Vagina (tissue), 2 donors: Measurements from ENCODE around the gene C1D. TPM values are rescaled to one million over a fixed set of nuclear protein-coding genes. Genes with fewer than 3 reads are reported as not detected.
"Not testable (repeated sequence)": the region's sequence is repeated elsewhere in the genome, so short reads cannot be mapped to it uniquely, and the experiment has no call there.

Experiments used
- DNase-seq, 2 donors: peaks; one replicate each; pipeline ENCODE4 v3.0.0-alpha.2; 2017; ENCODE audit errors: extremely low spot score in 2 of 2
- H3K27ac ChIP-seq: fragments of 200-600 bp; sonication (generic); one replicate; pipeline ENCODE4 v1.5.1; 2019
- H3K27me3 ChIP-seq: fragments of 200-600 bp; sonication (generic); one replicate; pipeline ENCODE4 v1.5.1; 2019
- H3K36me3 ChIP-seq, 2 donors: fragments of 200-600 bp; sonication (generic); one replicate each; pipeline ENCODE4 v1.5.1; 2017 to 2019
- H3K4me1 ChIP-seq: fragments of 200-600 bp; sonication (generic); one replicate; pipeline ENCODE4 v1.5.1; 2019
- H3K4me3 ChIP-seq, 2 donors: fragments of 200-600 bp; sonication (generic); 1 replicate in 1 of 2; 2 replicates in 1 of 2; pipeline ENCODE4 v1.5.1; 2016 to 2019
- H3K9me3 ChIP-seq: fragments of 200-600 bp; sonication (generic); one replicate; pipeline ENCODE4 v1.5.1; 2019
- POLR2A ChIP-seq, 2 donors: fragments of 450-650 bp; IDR thresholded peaks; one replicate each; pipeline ENCODE4 v1.6.1; 2017; ENCODE audit warnings: antibody characterized with exemption in 2 of 2, mild to moderate bottlenecking in 2 of 2, moderate library complexity in 2 of 2
- POLR2AphosphoS5 ChIP-seq, 2 donors: sonication (generic); formaldehyde crosslinking; IDR thresholded peaks; one replicate each; pipeline ENCODE4 v1.9.0; 2017; ENCODE audit warnings: antibody characterized with exemption in 2 of 2, mild to moderate bottlenecking in 2 of 2, low read depth in 1 of 2; ENCODE audit not compliant: insufficient read depth in 1 of 2
- intact Hi-C: fragments of 100-400 bp; cut with DNase I; formaldehyde crosslinking; loops from one replicate; pipeline ENCODE4 v1.15.1; 2023
- total RNA-seq: library from RNA; depleted of rRNA; stranded (reverse); fragments of >200 nt; gene quantifications from one replicate; pipeline ENCODE4 v1.2.3, GENCODE V29; 2016
- TF ChIP-seq, protein P1 (sequence below), 3 experiments: fragments of 450-650 bp in 2 of 3; fragments of 200-600 bp in 1 of 3; sonication (generic) in 1 of 3; IDR thresholded peaks; one replicate each; pipeline ENCODE4 v1.5.1; 2017 to 2019; ENCODE audit warnings: antibody characterized with exemption in 3 of 3, mild to moderate bottlenecking in 2 of 3, moderate library complexity in 2 of 3

Gene C1D
- total RNA-seq, 1 donor from 2014 or later, result 21.9 TPM

DNA sequence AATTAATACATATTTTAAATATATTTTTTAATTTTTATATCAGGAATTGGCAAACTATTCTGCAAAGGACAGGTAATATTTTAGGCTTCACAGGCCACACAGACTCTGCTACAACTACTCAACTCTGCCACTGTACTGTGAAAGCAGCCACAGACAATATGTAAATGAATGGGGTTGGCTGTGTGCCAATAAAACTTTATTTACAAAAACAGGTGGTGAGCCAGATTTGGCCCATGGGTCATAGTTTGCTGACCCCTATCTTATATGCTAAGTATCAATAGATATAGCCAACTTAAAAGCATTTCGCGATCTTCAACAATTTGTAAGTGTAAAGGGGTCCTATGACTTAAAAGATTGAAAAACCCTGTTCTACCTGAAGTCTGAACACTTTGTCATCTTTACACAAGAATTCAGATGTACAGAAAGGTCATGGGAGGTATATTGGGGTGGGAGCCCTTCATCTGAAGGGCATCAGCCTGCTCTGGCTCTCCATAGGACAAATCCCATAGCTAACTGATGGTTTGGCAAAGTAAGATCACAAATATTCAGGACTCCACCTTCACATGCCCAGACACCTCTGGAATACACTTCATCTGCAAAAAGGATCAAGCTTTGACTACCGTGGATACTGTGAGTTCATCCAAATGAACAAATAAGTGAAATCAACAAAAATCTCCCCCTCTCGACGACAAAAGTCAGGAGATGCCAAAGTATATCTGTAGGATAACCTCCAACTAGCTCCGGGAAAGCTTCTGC, 65.9 kb downstream of the C1D start:
- Histone ChIP-seq H3K4me3 (no peak overlapping the region), H3K9me3 (no peaks in the 10 kb centered on the region), H3K27ac (no peak overlapping the region), H3K36me3 (no peaks in the 10 kb centered on the region), H3K4me1 (peaks cover 6% of the 10 kb centered on the region), H3K27me3 (no peaks in the 10 kb centered on the region)
- intact Hi-C loops, result no loop called here
- no peak for DNase-seq
- no peak for TF ChIP-seq POLR2AphosphoS5 (IDR thresholded peaks at IDR 0.05; ENCODE audit: insufficient read depth in 1 of 2, low read depth in 1 of 2)
- TF ChIP-seq, protein P1, sequence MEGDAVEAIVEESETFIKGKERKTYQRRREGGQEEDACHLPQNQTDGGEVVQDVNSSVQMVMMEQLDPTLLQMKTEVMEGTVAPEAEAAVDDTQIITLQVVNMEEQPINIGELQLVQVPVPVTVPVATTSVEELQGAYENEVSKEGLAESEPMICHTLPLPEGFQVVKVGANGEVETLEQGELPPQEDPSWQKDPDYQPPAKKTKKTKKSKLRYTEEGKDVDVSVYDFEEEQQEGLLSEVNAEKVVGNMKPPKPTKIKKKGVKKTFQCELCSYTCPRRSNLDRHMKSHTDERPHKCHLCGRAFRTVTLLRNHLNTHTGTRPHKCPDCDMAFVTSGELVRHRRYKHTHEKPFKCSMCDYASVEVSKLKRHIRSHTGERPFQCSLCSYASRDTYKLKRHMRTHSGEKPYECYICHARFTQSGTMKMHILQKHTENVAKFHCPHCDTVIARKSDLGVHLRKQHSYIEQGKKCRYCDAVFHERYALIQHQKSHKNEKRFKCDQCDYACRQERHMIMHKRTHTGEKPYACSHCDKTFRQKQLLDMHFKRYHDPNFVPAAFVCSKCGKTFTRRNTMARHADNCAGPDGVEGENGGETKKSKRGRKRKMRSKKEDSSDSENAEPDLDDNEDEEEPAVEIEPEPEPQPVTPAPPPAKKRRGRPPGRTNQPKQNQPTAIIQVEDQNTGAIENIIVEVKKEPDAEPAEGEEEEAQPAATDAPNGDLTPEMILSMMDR (IDR thresholded peaks at IDR 0.05), result no peak
- no peak for TF ChIP-seq POLR2A (IDR thresholded peaks at IDR 0.05)

DNA sequence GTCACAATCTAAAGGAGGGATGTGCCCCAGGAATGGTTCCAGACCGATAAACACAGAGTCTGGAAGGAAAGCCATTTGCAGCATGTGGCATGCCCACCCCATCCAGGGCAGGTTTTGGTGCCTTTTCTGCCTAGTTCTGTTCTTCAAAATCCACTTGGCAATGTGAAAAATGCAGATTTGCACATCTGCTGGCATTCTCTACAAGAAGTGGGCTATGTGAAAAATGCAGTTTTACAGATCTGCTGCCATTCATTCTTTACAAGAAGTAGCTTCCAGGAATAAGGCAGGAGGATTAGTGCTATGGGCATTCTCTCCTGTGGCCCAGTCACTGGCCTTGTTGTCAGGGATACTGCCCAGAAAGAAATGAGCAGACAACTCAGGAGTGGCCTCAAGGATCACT, 68.1 kb downstream of the C1D start:
- TF ChIP-seq, protein P1 (IDR thresholded peaks at IDR 0.05), result no peak
- TF ChIP-seq POLR2A (IDR thresholded peaks at IDR 0.05), result no peak
- no peak for TF ChIP-seq POLR2AphosphoS5 (IDR thresholded peaks at IDR 0.05; ENCODE audit: insufficient read depth in 1 of 2, low read depth in 1 of 2)
- Histone ChIP-seq H3K9me3 (no peaks in the 10 kb centered on the region), H3K4me1 (peaks cover 6% of the 10 kb centered on the region), H3K36me3 (no peaks in the 10 kb centered on the region), H3K4me3 (no peak overlapping the region), H3K27me3 (no peaks in the 10 kb centered on the region), H3K27ac (no peak overlapping the region)
- intact Hi-C loops, result no loop called here
- no peak for DNase-seq

DNA sequence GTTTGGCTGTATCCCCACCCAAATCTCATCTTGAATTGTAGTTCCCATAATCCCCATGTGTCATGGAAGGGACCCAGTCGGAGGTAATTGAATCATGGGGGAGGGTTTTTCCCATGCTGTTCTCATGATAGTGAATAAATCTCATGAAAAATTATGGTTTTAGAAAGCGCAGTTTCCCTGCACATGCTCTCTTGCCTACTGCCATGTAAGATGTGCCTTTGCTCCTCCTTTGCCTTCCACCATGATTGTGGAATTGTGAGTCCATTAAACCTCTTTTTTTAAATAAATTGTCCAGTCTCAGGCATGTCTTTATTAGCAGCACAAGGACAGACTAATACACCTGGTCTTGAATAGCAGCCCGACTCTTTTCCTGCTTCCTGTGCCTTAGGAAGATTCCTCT, 68.7 kb downstream of the C1D start:
- intact Hi-C loops, H3K36me3 ChIP-seq, H3K4me1 ChIP-seq, H3K27ac ChIP-seq, H3K4me3 ChIP-seq, H3K27me3 ChIP-seq, H3K9me3 ChIP-seq, DNase-seq: not testable (repeated sequence)

DNA sequence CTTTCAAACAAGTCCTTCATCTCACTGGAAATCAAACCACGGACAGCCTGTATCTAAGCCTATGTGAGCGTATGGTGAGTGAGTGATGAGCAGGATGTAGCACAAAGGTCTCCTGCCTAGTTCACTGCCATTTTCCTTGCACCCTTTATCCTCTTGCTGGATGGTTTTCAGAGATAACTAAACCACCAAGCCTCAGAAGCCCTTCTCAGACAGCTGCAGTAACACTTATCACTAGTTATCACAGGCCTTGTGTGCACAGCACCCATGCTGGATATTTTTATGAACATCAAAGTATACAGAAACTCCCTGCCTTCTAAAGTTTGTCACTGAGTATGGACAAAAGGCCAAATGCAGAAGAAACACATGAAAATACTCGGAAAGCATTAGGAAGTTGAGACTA, 69.5 kb downstream of the C1D start:
- no peaks in the 10 kb centered on the region for H3K27me3 ChIP-seq
- no peak overlapping the region for H3K27ac ChIP-seq
- no peaks in the 10 kb centered on the region for H3K36me3 ChIP-seq
- TF ChIP-seq, protein P1 (IDR thresholded peaks at IDR 0.05), result no peak
- TF ChIP-seq POLR2A (IDR thresholded peaks at IDR 0.05) (no peak), POLR2AphosphoS5 (IDR thresholded peaks at IDR 0.05; ENCODE audit: insufficient read depth in 1 of 2, low read depth in 1 of 2) (no peak)
- H3K4me1 ChIP-seq, result peaks cover 6% of the 10 kb centered on the region
- no peak for DNase-seq
- intact Hi-C loops, result no loop called here
- no peak overlapping the region for H3K4me3 ChIP-seq
- H3K9me3 ChIP-seq, result no peaks in the 10 kb centered on the region

DNA sequence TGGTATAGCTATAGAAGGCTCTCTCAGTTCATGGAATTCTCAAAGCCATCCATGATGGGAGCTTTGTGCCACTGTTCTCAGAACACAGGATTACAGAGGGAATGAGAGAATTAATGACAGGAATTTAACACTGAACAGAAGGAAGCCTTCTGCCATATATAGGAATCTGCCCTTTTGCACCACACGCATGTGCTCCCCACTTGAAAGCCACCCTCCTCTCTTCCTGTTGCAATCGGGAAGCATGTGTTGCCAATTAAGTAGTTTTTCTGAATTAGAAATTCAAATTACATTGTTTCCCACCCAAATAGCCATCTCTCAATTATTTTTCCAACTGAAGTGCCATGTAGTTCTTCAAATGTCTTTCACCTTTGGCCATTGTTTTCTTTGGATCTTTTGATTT, 71.3 kb downstream of the C1D start:
- Histone ChIP-seq H3K27ac (no peak overlapping the region), H3K4me1 (no peaks in the 10 kb centered on the region), H3K9me3 (no peaks in the 10 kb centered on the region), H3K4me3 (no peak overlapping the region), H3K27me3 (no peaks in the 10 kb centered on the region), H3K36me3 (no peaks in the 10 kb centered on the region)
- intact Hi-C loops, result no loop called here
- TF ChIP-seq POLR2AphosphoS5 (IDR thresholded peaks at IDR 0.05; ENCODE audit: insufficient read depth in 1 of 2, low read depth in 1 of 2) (no peak), POLR2A (IDR thresholded peaks at IDR 0.05) (no peak)
- TF ChIP-seq, protein P1 (IDR thresholded peaks at IDR 0.05), result no peak
- DNase-seq, result no peak

Other genes with a start within 250 kb of the C1D start
- 9.3 TPM for gene PNO1, start 94.9 kb upstream of the C1D start, total RNA-seq
- 28.2 TPM for gene PPP3R1, start 189.5 kb upstream of the C1D start, total RNA-seq